NCI-H1930 (cell line): ENCODE results near the gene THEMIS2.

Experiments used
- DNase-seq, 2 experiments: peaks; one replicate each; lab custom pipeline; 2025; lab: John Stamatoyannopoulos, UW

Gene THEMIS2

GRCh38 chr1:27885621-27886352, 13.4 kb downstream of the THEMIS2 start:
- no peak for DNase-seq

- DNase-seq = no peak
Measured at GRCh38 chr1:27886353-27886679, 14.0 kb downstream of the THEMIS2 start.

GRCh38 chr1:27886744-27887143, 14.4 kb downstream of the THEMIS2 start:
- DNase-seq = no peak

- no peak for DNase-seq
Measured at GRCh38 chr1:27887215-27888021, 15.1 kb downstream of the THEMIS2 start.

- DNase-seq = no peak
Measured at GRCh38 chr1:27889506-27889905, 17.2 kb downstream of the THEMIS2 start.

GRCh38 chr1:27891196-27891889, 19.0 kb downstream of the THEMIS2 start:
- DNase-seq = no peak

GRCh38 chr1:27894521-27894920, 22.2 kb downstream of the THEMIS2 start:
- no peak for DNase-seq

- DNase-seq = no peak
Measured at GRCh38 chr1:27906759-27907158, 34.4 kb downstream of the THEMIS2 start.

GRCh38 chr1:27912429-27912828, 40.1 kb downstream of the THEMIS2 start:
- DNase-seq = no peak

- DNase-seq = no peak
Measured at GRCh38 chr1:27915082-27915575, 42.8 kb downstream of the THEMIS2 start.

- DNase-seq = no peak
Measured at GRCh38 chr1:27922272-27922671, 49.9 kb downstream of the THEMIS2 start.

- no peak for DNase-seq
Measured at GRCh38 chr1:27928216-27928954, 56.0 kb downstream of the THEMIS2 start.

- DNase-seq = no peak
Measured at GRCh38 chr1:27931184-27931583, 58.8 kb downstream of the THEMIS2 start.

GRCh38 chr1:27931759-27932158, 59.4 kb downstream of the THEMIS2 start:
- DNase-seq = no peak

- DNase-seq = no peak
Measured at GRCh38 chr1:27934818-27935549, 62.6 kb downstream of the THEMIS2 start, which contains the start of gene SMPDL3B. SMPDL3B (plus strand) TSS chr1:27935000; CDS start chr1:27935184, 184 bp downstream.

- no peak for DNase-seq
Measured at GRCh38 chr1:27935721-27936120, 63.4 kb downstream of the THEMIS2 start.
